DMS153 treated with DMSO at 0.1 percent for 48 hours (cell line): ENCODE data around the gene COQ9.
A peak's percentile ranks its signal among the peaks of the same experiment; 100 is the strongest.

Source experiments
- DNase-seq: peaks from one replicate; lab custom pipeline; 2025; ENCODE audit not compliant: unreplicated experiment; lab: John Stamatoyannopoulos, UW

Gene COQ9

GRCh38 chr16:57471852-57472664, 24.8 kb downstream of the COQ9 start:
- DNase-seq = no peak

GRCh38 chr16:57472665-57473060, 25.4 kb downstream of the COQ9 start:
- no peak for DNase-seq

DNA sequence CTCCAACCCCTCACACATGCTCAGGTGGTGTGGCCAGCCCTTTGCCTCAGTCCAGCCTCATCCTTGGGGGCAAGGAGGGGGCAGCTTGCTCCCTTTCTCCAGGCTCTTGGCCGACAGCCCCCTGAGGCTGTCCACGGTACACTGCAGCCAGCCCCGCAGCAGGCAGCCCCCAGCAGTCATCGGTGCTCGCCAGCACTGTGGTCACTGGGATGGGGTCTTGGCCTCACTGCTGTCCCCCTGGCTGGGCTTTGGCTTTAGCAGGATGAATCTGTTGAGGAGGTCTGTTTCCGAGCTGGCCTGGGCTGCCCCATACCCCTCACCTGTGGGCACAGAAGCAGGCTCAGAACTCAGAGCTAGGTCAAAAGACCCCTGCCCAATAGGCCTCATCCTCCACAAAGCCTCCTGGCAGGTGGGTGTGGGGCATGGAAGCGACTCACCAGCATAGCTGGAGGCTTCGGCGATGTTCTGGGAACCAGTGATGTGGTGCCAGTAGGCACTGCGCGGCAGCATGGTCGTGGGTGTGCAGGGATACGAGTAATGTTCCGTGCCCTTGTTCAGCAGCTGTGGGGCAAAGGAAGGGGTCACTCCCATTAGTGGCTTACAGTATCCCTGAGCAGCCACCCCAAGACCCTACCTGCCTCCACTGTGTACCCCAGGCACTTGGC, 26.0 kb downstream of the COQ9 start:
- DNase-seq = no peak

GRCh38 chr16:57473906-57474305, 26.6 kb downstream of the COQ9 start:
- no peak for DNase-seq

DNA sequence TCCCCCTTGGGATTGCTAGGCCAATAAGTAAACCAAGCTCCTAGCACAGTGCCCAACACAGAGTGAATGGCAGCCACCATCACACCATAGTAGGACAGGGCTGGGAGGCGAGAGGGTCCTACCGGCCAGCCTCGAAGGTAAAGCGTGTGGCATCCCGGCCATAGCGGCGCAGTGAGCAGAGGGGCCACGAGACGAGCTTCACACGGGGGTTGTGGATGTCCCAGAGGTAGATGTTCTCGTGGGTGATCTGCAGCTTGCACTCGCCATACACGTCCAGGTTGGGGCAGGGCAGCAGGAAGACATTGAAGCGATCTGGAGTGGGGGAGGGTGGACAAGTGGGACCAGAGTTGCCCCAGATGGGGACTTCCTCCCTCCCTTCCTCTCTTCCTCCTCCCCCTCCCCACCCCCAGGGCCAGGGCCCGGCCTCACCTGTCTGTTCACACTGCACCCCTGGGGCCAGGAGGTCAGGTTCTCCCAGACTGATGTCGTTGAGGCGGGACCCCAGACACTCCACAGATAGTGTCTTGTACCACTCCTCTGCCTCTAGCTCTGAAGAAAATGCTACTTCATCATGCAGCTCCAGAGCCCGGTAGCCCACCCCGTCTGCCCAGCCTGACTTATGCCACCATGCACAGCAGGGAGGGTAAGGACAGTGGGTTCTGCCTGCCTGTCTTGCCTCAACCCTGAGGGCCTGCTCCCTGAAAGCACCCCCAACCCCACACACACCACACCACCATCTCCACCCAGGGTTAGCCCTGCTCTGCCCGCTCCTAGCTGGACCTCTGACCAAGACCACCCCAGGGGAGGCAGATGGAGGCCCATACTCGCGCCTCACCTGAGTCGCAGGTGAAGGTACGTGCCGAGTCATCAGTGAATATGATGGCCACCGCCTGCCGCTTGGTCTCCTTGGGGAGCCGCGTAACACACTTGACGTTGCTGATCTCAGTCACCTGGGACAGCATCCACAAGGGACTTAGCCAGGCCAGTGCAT, 27.7 kb downstream of the COQ9 start:
- no peak for DNase-seq

DNA sequence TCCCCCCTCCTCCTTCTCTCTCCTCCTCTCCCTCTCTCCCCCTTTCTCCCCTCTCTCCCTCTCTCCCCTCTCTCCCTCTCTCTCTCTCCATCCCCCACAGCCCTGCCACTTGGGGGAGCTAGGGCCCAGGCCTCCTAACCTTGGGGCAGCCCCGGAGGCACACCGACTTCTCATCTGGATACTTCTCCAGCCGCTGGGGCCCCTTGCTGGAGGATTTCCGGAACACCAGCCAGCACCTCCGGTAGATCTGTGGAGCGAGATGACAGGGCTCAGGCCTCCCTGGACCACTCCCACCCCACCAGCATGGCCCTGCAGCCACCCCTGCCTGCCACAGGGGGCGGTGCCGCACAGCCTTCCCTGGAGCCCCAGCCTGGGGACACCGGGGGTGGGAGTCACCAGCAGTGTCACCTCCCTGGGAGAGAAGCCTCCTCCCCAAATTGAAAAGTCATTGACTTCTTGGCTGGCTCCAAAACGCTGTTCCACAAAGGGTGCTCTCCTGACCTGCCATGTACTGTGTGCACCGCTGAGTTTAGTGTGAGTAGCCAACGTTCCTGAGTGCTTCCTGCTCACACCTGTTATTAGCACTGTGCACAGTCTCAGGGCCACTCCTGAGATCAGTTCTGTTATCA, 28.5 kb downstream of the COQ9 start:
- peak; percentile 29 for DNase-seq

DNA sequence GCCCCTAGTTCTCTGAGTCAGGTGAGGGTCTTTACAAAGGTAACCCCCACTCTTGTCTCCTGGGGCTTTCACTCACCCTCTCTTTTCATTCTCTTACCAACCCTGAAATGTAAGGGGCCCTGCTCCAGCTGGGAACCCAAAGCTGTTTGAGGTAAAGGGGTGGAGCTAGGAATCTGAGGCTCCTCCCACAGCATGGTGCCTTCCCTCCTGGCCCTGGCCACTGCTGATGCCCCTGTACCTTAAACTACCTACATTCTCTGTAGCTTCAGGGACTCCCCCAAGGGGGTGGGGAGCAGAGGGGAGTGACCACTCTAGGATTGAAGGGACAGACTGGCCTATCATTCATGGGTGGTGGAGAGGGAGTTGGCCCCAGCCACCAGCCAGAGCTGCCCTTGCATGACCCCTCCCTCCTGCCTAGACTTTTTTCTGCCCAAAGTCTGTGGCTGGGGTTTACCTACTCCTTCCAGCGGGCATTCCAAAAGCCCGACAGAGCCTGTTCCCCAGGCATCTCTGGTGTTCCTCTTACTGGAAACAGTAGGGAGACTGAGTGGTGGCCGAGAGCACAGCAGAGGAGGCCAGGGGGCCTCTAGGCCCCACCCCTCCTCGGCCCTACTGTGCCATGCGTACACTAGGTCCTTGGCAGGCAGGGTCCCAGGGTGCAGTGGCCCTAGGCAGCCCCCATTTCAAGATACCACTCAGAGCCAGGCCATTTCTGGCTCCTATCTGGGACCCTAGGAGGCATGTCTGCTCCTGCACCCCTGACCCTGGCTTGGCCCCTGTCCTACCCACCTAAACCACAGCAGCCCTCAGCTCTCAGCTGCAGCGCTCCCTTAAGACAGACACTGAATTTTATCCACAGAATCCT, 29.5 kb downstream of the COQ9 start:
- no peak for DNase-seq

GRCh38 chr16:57477531-57478202, 30.4 kb downstream of the COQ9 start:
- DNase-seq = no peak

DNA sequence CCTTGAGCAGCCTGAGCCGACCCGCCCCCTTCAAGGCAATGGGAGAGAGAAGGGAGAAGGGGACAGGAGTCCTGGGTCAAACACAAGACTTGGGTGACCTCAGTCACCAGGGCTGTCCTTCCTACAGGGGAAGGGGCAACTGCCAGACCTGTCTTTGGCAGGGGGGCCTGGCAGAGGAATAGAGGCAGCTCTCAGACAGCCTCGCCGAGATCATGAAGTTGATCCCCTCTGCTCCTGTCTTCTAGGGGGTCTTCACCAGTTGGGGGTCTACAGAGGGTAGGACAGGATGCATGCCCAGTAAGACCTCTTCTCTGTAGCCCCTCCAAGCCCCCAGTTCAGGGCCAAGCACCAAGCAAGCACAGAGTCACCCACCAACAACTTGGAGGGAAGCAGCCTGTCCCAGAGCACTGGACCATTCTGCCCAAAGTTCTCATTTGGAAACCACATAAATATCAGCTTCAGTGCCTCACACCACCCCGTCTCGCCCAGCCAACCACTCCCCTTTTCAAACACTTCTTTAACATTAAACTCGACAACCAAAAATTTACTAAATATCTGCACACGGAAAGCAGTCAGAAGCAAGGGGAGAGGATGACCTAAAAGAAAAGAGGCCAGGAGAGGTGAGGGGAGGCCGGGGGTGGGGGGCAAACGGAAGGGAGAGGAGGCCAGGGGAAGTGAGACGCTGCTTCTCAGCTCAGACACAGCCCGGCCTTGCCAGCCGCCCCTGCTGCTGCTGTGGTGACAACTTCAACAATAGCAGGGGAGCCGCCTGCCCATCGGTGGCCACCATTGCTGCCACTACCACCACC, 31.3 kb downstream of the COQ9 start:
- no peak for DNase-seq

DNA sequence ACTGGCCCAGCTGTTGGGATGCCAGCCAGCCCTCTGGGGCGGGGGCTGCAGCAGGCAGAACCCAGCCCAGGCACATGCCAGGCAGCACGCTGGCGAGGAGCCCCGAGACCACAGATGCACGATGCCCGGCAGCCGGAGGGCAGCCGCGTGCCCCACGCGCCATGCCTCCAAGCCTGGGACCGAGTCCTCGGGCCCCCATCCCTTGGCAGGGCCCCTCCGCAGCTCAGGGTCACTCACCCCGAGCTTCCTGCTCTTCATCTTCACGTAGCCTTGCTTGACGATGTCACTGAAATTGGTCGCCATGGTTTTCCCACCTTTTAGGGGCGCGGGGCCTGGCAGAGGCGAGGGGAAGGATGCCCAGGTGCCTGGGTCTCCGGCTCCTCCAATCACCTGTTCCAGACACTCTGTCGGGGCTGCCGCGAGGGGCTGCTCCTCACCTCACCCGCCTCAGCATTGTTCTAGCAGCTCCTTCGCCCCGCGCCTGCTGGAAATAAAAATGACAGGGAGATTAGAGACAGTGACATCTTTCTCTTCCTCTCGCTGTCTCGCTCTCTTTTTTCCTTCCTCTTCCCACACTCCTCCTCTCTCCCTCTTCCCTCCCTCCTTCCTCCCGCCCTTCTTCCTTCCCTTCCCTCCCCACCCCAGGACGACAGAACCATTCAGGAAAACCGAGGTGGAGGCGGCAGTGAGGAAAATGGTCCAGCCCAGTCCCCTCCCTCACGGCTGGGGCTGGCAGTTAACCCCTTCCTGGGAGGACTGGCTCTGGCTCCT, 32.1 kb downstream of the COQ9 start:
- no peak for DNase-seq

DNA sequence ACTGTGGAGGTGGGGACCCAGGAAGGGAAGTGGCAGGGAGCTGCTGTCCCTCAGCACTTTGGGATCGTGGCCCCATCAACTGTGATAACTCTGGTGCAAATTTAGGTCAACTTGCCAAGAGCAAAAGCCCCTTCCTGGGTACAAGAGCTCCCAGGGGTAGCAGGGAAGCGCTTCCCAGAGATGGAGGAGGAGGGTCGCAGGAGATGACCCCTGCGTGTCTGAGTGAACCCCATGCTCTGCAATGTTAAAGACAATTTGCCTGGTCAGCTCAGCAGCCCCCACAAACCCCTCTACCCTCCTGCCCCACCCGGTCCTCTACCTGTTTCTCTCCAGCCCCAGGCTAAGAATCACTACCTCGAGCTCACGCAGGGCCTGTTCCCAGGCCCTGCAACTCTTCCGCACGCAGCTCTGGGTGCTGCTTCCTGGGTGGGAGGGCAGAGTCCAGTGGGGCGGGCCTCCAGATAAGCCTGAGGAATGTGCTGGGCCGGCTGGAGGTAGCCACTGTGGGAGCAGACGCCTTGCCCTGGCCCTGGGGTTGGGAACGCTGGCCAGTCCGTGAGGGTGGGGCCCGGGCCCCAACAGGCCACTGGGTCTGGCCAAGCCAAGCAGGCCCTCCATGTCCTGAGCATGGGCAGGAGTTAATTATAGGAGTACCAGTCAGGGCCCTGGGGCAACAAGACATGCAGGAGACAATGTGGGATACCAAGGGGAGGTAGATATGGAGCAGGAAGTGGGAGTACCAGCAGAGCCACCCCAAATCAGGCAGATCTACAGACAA, 32.9 kb downstream of the COQ9 start:
- no peak for DNase-seq

DNA sequence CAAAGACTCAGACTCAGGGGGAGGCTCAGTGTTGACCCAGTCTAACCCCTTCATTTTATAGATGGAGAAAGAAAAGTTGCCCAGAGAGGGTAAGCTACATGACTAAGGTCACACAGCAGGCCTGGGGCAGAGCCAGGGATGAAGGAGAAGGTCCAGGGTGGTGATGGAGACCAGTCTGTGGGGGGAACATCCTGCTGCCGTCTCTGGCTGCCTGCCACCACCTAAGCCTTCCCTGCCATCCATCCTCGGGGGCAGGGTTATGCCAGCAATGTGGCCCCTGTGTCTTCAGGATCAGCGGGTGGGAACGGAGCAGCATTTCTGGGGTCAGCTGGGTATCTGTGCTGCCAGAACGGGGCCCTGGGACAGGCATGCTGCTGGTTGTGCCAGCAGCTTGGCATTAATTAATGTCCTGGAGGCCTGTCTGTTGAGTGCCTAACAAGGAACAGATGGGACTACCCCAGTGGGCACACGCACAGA, 33.5 kb downstream of the COQ9 start:
- DNase-seq = no peak

DNA sequence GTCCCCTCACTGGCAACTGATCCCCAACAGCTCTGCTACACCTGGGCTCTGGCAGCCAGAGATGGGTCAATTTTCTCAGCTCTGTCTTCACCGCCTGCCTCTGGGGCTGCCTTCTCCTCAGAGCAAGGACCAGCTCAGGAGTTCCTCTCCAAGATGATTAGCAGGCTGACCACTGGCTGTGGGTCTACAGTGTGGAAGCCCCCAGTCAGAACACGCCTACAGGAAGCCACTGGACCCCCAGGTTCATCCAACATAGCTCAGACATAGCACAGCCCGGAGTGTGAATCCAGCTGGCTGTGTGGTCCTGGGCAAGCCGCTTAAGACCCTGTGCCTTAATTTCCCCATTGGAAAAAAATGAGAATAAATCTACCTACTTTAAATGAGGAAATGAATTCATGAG, 34.1 kb downstream of the COQ9 start:
- no peak for DNase-seq

GRCh38 chr16:57482845-57483545, 35.7 kb downstream of the COQ9 start:
- DNase-seq = no peak

DNA sequence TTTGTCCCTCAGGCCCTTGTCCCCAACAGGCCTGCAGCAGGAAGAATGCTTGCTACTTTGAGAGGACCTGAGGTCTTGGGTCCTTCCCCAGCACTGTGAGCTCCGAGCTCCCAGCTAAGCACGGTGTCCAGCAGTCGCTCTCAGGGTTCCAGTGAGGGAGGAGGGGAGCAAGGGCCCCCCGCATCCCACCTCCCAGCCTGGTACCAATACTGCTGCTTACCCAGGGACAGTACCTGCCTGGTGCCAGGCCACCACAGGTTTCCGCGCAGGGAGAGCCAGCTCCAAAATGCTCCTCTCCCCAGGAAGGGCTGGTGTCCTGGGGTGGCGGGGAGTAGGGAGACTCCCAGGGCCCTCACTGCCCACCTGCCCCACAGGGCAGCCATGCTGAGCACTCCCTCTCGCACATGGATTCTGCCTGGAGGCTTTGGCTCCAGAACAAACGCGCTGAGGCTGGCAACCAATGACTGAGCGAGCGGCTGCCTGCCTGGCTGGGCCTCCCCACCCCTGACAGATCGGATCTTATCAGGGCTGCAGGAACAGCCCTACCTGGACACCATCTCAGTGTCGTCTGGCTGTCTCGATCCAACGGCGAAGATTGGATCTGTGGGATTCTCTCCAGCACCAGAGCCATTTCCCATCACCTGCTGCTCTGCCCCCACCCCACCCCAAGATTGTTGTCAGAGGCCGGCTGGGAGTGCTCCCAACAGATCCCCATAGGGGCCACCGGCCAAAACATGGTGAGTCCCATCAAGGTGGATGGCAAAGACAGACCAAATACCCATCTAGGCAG, 36.6 kb downstream of the COQ9 start:
- no peak for DNase-seq
